ENCODE data around the gene ENPP5. TPM values are rescaled to one million over a fixed set of nuclear protein-coding genes. Genes with fewer than 3 reads are reported as not detected.

Gene ENPP5
- total RNA-seq, 1 experiment from 2014 or later = 9.1 TPM

- H3K27ac Mint-ChIP-seq = no peak overlapping the region
- H3K9me3 Mint-ChIP-seq = no peaks in the 10 kb centered on the region
- peaks cover 8% of the 10 kb centered on the region for H3K4me1 Mint-ChIP-seq
- H3K4me3 Mint-ChIP-seq = no peak overlapping the region
- ChIA-PET POLR2A (interaction anchor here (0.5 kb wide), 1 partner anchor 245 kb away, joined by 3 read pairs; no protein-coding TSS in a partner anchor), CTCF (interaction anchor here (1.9 to 4.0 kb wide), 4 partner anchors 129 to 272 kb away, joined by 8 to 42 read pairs (median 25); partner anchors contain the start of gene RCAN2)
- no peaks in the 10 kb centered on the region for H3K36me3 Mint-ChIP-seq
- no peak for TF ChIP-seq PRRX2 (CRISPR knock-in tag; IDR thresholded peaks at IDR 0.05)
- no peak for TF ChIP-seq NFYB (CRISPR knock-in tag; conservative IDR thresholded peaks at IDR 0.05; ENCODE audit: low read depth)
- DNase-seq (ENCODE audit: low spot score) (no peak), ATAC-seq (no peak)
- peaks cover 28% of the 10 kb centered on the region for H3K27me3 Mint-ChIP-seq (ENCODE audit: low read depth)
Measured at GRCh38 chr6:46219661-46220060, 48.9 kb upstream of the ENPP5 start.

DNA sequence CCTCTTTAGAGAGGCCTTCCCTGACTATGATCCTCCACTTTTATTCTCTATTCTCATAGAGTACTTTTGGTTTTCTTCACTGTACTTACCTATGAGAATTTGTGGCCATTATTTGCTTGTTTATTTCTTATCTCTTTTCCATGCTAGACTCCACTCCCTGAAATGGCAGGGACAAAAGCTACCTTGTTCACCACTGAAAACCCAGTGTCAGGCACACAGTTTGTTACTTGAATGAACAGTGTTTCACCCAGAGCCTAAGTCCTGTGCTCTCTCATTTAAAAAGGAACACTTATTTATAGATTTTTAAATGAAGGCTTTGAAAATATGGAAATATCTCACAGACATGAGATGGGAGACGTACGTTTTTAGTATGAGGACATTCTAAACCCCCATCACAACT, 47.7 kb upstream of the ENPP5 start:
- H3K4me3 Mint-ChIP-seq = no peak overlapping the region
- no peak overlapping the region for H3K27ac Mint-ChIP-seq
- ATAC-seq (no peak), DNase-seq (ENCODE audit: low spot score) (no peak)
- H3K27me3 Mint-ChIP-seq (ENCODE audit: low read depth) = peaks cover 35% of the 10 kb centered on the region
- no peaks in the 10 kb centered on the region for H3K36me3 Mint-ChIP-seq
- peaks cover 8% of the 10 kb centered on the region for H3K4me1 Mint-ChIP-seq
- ChIA-PET POLR2A (no interaction called here), CTCF (interaction anchor here (0.8 to 1.9 kb wide), 2 partner anchors 128 to 192 kb away, joined by 4 to 8 read pairs; no protein-coding TSS in a partner anchor)
- no peaks in the 10 kb centered on the region; the same call in 1 of the 2 replicates for H3K9me3 Mint-ChIP-seq
- TF ChIP-seq ZNF317 (CRISPR knock-in tag; IDR thresholded peaks at IDR 0.05; ENCODE audit: borderline replicate concordance, low read depth) = no peak
- TF ChIP-seq OVOL2 (CRISPR knock-in tag; IDR thresholded peaks at IDR 0.05; ENCODE audit: borderline replicate concordance) = no peak
- TF ChIP-seq, protein P1, sequence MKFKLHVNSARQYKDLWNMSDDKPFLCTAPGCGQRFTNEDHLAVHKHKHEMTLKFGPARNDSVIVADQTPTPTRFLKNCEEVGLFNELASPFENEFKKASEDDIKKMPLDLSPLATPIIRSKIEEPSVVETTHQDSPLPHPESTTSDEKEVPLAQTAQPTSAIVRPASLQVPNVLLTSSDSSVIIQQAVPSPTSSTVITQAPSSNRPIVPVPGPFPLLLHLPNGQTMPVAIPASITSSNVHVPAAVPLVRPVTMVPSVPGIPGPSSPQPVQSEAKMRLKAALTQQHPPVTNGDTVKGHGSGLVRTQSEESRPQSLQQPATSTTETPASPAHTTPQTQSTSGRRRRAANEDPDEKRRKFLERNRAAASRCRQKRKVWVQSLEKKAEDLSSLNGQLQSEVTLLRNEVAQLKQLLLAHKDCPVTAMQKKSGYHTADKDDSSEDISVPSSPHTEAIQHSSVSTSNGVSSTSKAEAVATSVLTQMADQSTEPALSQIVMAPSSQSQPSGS (CRISPR knock-in tag; IDR thresholded peaks at IDR 0.05; ENCODE audit: borderline replicate concordance, low read depth) = no peak
- TF ChIP-seq, protein P2, sequence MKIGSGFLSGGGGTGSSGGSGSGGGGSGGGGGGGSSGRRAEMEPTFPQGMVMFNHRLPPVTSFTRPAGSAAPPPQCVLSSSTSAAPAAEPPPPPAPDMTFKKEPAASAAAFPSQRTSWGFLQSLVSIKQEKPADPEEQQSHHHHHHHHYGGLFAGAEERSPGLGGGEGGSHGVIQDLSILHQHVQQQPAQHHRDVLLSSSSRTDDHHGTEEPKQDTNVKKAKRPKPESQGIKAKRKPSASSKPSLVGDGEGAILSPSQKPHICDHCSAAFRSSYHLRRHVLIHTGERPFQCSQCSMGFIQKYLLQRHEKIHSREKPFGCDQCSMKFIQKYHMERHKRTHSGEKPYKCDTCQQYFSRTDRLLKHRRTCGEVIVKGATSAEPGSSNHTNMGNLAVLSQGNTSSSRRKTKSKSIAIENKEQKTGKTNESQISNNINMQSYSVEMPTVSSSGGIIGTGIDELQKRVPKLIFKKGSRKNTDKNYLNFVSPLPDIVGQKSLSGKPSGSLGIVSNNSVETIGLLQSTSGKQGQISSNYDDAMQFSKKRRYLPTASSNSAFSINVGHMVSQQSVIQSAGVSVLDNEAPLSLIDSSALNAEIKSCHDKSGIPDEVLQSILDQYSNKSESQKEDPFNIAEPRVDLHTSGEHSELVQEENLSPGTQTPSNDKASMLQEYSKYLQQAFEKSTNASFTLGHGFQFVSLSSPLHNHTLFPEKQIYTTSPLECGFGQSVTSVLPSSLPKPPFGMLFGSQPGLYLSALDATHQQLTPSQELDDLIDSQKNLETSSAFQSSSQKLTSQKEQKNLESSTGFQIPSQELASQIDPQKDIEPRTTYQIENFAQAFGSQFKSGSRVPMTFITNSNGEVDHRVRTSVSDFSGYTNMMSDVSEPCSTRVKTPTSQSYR (CRISPR knock-in tag; IDR thresholded peaks at IDR 0.05) = no peak
- TF ChIP-seq, protein P3, sequence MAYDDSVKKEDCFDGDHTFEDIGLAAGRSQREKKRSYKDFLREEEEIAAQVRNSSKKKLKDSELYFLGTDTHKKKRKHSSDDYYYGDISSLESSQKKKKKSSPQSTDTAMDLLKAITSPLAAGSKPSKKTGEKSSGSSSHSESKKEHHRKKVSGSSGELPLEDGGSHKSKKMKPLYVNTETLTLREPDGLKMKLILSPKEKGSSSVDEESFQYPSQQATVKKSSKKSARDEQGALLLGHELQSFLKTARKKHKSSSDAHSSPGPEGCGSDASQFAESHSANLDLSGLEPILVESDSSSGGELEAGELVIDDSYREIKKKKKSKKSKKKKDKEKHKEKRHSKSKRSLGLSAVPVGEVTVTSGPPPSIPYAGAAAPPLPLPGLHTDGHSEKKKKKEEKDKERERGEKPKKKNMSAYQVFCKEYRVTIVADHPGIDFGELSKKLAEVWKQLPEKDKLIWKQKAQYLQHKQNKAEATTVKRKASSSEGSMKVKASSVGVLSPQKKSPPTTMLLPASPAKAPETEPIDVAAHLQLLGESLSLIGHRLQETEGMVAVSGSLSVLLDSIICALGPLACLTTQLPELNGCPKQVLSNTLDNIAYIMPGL (CRISPR knock-in tag; IDR thresholded peaks at IDR 0.05) = no peak
- TF ChIP-seq, protein P4, sequence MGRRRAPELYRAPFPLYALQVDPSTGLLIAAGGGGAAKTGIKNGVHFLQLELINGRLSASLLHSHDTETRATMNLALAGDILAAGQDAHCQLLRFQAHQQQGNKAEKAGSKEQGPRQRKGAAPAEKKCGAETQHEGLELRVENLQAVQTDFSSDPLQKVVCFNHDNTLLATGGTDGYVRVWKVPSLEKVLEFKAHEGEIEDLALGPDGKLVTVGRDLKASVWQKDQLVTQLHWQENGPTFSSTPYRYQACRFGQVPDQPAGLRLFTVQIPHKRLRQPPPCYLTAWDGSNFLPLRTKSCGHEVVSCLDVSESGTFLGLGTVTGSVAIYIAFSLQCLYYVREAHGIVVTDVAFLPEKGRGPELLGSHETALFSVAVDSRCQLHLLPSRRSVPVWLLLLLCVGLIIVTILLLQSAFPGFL (CRISPR knock-in tag; IDR thresholded peaks at IDR 0.05; ENCODE audit: borderline replicate concordance) = no peak
- TF ChIP-seq, protein P5, sequence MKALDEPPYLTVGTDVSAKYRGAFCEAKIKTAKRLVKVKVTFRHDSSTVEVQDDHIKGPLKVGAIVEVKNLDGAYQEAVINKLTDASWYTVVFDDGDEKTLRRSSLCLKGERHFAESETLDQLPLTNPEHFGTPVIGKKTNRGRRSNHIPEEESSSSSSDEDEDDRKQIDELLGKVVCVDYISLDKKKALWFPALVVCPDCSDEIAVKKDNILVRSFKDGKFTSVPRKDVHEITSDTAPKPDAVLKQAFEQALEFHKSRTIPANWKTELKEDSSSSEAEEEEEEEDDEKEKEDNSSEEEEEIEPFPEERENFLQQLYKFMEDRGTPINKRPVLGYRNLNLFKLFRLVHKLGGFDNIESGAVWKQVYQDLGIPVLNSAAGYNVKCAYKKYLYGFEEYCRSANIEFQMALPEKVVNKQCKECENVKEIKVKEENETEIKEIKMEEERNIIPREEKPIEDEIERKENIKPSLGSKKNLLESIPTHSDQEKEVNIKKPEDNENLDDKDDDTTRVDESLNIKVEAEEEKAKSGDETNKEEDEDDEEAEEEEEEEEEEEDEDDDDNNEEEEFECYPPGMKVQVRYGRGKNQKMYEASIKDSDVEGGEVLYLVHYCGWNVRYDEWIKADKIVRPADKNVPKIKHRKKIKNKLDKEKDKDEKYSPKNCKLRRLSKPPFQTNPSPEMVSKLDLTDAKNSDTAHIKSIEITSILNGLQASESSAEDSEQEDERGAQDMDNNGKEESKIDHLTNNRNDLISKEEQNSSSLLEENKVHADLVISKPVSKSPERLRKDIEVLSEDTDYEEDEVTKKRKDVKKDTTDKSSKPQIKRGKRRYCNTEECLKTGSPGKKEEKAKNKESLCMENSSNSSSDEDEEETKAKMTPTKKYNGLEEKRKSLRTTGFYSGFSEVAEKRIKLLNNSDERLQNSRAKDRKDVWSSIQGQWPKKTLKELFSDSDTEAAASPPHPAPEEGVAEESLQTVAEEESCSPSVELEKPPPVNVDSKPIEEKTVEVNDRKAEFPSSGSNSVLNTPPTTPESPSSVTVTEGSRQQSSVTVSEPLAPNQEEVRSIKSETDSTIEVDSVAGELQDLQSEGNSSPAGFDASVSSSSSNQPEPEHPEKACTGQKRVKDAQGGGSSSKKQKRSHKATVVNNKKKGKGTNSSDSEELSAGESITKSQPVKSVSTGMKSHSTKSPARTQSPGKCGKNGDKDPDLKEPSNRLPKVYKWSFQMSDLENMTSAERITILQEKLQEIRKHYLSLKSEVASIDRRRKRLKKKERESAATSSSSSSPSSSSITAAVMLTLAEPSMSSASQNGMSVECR (CRISPR knock-in tag; IDR thresholded peaks at IDR 0.05; ENCODE audit: borderline replicate concordance) = no peak
- TF ChIP-seq, protein P6, sequence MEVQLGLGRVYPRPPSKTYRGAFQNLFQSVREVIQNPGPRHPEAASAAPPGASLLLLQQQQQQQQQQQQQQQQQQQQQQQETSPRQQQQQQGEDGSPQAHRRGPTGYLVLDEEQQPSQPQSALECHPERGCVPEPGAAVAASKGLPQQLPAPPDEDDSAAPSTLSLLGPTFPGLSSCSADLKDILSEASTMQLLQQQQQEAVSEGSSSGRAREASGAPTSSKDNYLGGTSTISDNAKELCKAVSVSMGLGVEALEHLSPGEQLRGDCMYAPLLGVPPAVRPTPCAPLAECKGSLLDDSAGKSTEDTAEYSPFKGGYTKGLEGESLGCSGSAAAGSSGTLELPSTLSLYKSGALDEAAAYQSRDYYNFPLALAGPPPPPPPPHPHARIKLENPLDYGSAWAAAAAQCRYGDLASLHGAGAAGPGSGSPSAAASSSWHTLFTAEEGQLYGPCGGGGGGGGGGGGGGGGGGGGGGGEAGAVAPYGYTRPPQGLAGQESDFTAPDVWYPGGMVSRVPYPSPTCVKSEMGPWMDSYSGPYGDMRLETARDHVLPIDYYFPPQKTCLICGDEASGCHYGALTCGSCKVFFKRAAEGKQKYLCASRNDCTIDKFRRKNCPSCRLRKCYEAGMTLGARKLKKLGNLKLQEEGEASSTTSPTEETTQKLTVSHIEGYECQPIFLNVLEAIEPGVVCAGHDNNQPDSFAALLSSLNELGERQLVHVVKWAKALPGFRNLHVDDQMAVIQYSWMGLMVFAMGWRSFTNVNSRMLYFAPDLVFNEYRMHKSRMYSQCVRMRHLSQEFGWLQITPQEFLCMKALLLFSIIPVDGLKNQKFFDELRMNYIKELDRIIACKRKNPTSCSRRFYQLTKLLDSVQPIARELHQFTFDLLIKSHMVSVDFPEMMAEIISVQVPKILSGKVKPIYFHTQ (CRISPR knock-in tag; IDR thresholded peaks at IDR 0.05) = no peak
- TF ChIP-seq, protein P7, sequence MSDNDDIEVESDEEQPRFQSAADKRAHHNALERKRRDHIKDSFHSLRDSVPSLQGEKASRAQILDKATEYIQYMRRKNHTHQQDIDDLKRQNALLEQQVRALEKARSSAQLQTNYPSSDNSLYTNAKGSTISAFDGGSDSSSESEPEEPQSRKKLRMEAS (CRISPR knock-in tag; IDR thresholded peaks at IDR 0.05) = no peak
- TF ChIP-seq EMX1 (CRISPR knock-in tag; IDR thresholded peaks at IDR 0.05) = no peak
- TF ChIP-seq SMAD3 (CRISPR knock-in tag; IDR thresholded peaks at IDR 0.05; ENCODE audit: borderline replicate concordance) = no peak
- TF ChIP-seq GTF2I (CRISPR knock-in tag; conservative IDR thresholded peaks at IDR 0.05) = no peak
- no peak for TF ChIP-seq RORB (CRISPR knock-in tag; IDR thresholded peaks at IDR 0.05)
- TF ChIP-seq, protein P8, sequence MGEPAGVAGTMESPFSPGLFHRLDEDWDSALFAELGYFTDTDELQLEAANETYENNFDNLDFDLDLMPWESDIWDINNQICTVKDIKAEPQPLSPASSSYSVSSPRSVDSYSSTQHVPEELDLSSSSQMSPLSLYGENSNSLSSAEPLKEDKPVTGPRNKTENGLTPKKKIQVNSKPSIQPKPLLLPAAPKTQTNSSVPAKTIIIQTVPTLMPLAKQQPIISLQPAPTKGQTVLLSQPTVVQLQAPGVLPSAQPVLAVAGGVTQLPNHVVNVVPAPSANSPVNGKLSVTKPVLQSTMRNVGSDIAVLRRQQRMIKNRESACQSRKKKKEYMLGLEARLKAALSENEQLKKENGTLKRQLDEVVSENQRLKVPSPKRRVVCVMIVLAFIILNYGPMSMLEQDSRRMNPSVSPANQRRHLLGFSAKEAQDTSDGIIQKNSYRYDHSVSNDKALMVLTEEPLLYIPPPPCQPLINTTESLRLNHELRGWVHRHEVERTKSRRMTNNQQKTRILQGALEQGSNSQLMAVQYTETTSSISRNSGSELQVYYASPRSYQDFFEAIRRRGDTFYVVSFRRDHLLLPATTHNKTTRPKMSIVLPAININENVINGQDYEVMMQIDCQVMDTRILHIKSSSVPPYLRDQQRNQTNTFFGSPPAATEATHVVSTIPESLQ (CRISPR knock-in tag; IDR thresholded peaks at IDR 0.05) = no peak
- no peak for TF ChIP-seq NFYB (CRISPR knock-in tag; conservative IDR thresholded peaks at IDR 0.05; ENCODE audit: low read depth)
- no peak for TF ChIP-seq TEAD4 (CRISPR knock-in tag; IDR thresholded peaks at IDR 0.05)

All from WTC11 (cell line).